HG02973 (cell line): ENCODE data around the gene STX8.
"Not testable (repeated sequence)": the region's sequence is repeated elsewhere in the genome, so short reads cannot be mapped to it uniquely, and the experiment has no call there.

Experiments used
- ATAC-seq: cut with Tn5 transposase; IDR thresholded peaks from one replicate; pipeline ENCODE4 v1.9.1; 2021; ENCODE audit warnings: moderate library complexity; ENCODE audit not compliant: unreplicated experiment

STX8 gene

GRCh38 chr17:9408381-9408780 lies 167.2 kb downstream of the STX8 start:
- no peak for ATAC-seq

GRCh38 chr17:9406046-9406606 lies 169.5 kb downstream of the STX8 start:
- ATAC-seq, result no peak

DNA sequence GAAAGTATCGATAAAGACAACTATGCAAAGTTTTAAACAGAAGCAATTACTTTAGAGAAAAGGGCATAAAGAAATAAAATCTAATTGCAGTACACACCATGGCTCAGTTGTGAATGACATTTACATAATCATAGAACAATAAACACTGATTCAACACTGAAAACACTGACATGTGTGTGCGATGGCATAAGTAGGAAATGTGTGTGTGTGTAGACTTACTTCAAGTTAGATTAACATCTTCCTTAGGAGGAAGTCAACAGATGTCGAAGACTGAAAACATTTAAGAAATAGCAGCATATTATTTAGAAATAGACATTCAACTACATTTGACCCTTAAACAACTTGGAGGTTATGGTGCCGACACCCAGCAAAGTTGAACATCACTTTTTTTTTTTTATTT lies 172.4 kb downstream of the STX8 start:
- ATAC-seq, result no peak

GRCh38 chr17:9402590-9403199 lies 172.9 kb downstream of the STX8 start:
- no peak for ATAC-seq

- ATAC-seq, result no peak
These were observed 174.2 kb downstream of the STX8 start for GRCh38 chr17:9401434-9401833.

DNA sequence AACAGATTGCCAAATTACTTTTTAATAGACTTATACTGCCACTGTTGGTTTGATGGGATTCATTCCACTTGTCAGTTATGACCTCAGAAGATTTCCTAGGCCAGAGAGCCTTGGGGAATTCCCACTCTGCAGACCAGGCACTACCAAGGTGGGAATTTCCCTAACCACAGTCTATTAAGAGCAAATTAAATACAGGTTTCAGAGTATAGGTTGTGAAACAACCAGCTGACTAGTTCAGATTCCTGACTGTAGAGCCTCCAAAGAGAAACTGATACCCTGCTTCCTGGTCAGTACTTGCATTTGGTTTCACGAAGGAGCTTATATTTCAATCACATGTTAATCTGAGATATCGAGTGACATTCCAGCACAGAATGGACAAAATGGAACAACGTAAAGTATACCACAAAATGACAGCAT lies 186.5 kb downstream of the STX8 start:
- peak; percentile 77 for ATAC-seq

DNA sequence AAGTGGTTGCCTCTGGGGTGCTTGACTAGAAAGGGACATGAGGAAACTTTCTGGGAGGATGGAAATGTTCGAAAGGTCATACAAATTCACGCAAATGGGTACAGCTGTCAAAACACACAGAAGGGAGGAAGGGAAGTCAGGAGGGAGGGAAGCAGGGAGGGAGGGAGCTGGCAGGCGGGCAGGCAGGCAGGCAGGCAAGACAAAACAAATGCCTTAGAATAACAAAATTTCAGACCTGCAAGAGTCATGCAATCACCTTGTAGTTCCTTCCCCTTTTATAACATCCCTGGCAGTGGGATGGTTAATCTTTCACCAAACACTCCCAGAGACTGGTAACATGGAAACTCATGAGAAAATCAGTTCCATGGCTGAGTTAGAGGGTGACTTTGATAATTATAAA lies 189.2 kb downstream of the STX8 start:
- no peak for ATAC-seq

DNA sequence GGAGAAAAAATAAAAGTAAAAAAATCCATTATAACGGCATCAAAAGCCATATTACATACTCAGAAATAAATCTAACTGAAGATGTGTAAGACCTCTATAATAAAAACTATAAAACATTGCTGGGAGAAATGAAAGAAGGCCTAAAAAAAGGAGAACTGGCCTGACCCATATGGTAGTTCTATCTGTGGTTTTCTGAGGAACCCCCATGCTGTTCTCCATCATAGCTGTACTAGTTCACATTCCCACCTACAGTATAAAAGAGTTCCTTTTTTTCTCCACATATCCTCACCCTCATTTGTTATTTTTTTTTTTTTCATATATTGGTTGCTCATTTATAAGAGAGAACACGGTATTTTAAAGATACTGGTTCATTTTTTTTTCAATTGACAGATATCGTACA lies 191.8 kb downstream of the STX8 start:
- ATAC-seq, result no peak

GRCh38 chr17:9382626-9383025 lies 193.0 kb downstream of the STX8 start:
- no peak for ATAC-seq

DNA sequence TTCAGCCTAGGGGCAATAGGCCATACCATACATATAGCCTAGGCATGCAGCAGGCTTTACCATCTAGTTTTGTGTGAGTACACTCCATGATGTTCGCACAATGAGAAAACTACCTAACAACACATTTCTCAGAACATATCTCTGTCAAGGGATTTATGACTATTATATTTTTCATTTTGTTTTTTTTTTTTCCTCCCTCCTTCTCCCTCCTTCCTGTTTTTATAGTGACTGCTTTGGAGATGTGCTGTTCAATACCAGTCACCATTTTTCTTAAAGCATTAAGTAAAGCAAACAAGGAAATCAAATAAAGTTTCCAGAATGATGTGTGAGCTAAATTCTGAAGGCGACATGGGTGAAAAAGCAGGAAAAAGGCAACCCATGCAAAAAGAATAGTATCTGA lies 194.6 kb downstream of the STX8 start:
- no peak for ATAC-seq

DNA sequence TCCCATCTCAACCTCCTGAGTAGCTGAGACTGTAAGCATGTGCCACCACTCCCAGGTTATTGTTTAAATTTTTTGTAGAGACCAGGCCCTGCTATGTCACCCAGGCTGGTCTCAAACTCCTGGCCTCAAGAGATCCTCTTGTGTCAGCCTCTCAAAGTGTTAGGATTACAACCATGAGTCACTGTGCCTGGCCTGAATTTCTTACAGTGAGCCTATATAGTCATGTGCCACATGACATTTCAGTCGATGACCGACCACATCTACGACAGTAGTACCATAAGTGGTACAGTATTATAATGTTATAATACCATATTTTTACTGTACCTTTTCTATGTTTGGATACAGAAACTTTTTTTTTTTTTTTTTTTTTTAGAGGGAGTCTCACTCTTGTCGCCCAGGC lies 195.3 kb downstream of the STX8 start:
- ATAC-seq, result no peak

GRCh38 chr17:9376177-9376576 lies 199.4 kb downstream of the STX8 start:
- ATAC-seq, result not testable (repeated sequence)

- no peak for ATAC-seq
These were observed 204.6 kb downstream of the STX8 start for GRCh38 chr17:9371019-9371418.

- no peak for ATAC-seq
These were observed 205.2 kb downstream of the STX8 start for GRCh38 chr17:9370467-9370866.

DNA sequence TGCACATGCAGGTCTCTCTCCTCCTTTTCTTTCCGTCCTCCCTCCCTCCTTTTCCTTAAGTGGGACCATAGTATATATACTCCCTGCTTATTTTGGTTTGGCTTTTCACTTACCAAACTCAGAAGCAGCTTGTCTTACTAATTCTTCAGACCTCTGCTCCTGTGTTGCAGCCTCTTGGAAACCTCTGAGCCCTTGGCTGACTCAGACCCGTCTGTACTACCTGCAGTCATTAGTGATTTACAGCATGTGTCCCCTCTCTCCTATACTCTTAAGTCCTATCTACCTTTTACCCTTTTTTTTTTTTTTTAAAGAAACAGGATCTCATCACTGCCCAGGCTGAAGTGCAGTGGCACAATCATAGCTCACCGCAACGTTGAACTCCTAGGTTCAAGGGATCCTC lies 207.0 kb downstream of the STX8 start:
- ATAC-seq, result no peak

- no peak for ATAC-seq
These were observed 208.5 kb downstream of the STX8 start for GRCh38 chr17:9367156-9367555.

DNA sequence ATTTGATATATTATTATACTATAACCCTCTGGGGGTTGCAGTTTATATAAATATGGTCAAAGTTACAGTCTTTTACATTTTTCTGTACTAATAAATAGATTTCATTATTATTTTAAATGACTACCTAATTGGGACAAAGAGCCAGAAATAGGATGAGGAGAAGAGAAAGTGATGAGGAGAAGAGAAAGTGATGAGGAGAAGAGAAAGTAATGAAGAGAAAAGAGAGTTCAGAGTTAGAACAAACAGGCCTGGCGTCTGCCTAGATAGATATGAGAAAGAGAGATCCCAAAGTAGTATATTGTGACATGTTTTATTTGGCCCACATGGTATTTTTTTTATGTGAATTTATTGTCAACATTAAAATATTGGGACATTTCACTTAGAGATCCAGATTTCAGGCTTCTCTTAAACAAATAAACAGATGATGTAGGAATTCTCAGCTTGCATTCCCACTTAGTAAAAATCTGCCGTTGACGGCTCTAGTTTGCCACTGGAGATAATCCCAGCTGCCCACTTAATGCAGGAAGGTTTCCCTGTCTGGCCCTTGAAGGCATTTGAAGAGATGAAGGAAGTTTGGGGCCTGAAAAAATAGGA lies 210.7 kb downstream of the STX8 start:
- no peak for ATAC-seq

DNA sequence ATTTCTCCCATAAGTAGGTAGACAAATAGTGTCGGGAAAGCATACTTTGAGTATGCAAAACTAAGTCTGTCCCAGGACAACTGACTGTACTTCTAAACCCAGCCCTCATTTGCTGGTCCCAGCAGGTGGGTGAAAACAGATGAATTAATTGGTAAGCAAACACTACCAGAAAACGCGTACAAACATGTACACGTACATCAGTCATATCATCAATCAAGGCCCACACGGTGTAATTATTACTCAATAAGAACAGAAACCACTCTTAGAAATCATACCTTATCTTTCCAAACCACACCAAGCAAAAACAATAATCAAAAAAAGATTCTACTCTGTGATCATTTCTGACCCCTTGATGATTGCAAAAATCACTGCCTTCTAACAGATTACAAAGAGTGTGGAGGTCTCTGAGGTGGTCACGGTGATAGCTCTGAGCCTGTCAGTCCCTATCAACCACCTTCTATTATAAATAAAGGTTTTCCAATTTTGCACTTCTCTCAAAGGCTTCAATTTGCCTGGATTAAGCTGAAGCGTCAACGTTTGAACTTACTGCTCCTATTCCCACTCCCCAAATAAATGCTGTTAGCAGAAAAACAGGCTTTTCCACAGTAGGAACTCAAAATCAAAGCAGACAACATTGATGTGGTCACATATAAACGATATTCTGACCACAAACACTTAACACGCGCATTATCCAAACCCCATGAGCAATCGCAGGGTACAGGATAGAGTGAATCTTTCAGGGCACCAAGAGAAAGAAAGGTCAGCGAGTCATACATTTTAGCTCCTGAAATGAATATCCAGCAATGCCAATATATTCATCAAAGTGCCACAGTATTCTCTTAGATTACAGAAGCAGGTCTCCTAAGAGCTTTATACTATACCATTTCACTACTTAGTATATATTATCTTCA lies 211.9 kb downstream of the STX8 start:
- no peak for ATAC-seq

GRCh38 chr17:9361188-9361955 lies 214.2 kb downstream of the STX8 start:
- ATAC-seq, result no peak

DNA sequence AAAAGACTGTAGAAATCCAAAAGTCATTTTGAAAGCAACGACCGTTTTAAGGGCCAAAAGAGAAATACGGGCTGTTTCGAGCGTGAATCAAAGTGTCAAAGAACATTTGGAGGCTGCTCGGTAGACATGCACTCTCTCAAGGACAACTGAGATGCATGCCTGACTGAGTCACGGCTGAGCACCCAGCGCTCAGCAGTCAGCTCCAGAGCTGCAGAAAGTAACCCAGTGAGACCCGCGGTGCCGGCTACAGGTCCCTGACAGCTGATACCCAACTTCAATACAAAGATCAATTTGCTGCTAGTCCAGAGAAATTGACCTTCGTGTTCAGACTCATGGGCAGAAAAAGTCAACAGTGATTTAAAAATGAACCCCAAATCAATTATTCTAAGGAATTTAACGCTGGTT lies 214.9 kb downstream of the STX8 start:
- no peak for ATAC-seq

GRCh38 chr17:9356488-9356911 lies 219.1 kb downstream of the STX8 start:
- ATAC-seq, result no peak
